Chondrocyte (in vitro differentiated cells): ENCODE data around the gene MRTFB. TPM values are rescaled to one million over a fixed set of nuclear protein-coding genes. Genes with fewer than 3 reads are reported as not detected.

ENCODE experiments used
- DNase-seq: peaks from one replicate; pipeline ENCODE4 v3.0.0; 2021; ENCODE audit warnings: mixed read lengths, low spot score
- H3K27ac Mint-ChIP-seq: one replicate; pipeline ENCODE4 v1.8.0; 2021; ENCODE audit warnings: mild to moderate bottlenecking, moderate library complexity, mixed read lengths; ENCODE audit not compliant: unreplicated experiment
- H3K27me3 Mint-ChIP-seq: 2 replicates; pipeline ENCODE4 v1.8.0; 2021; ENCODE audit warnings: low read depth, mixed read lengths
- H3K36me3 Mint-ChIP-seq: 2 replicates; pipeline ENCODE4 v1.8.0; 2021; ENCODE audit warnings: low read depth, mixed read lengths
- H3K4me1 Mint-ChIP-seq: 2 replicates; pipeline ENCODE4 v1.8.0; 2021; ENCODE audit warnings: low read depth, mild to moderate bottlenecking, mixed read lengths
- H3K4me3 Mint-ChIP-seq: one replicate; pipeline ENCODE4 v1.8.0; 2021; ENCODE audit warnings: mild to moderate bottlenecking, moderate library complexity, mixed read lengths; ENCODE audit not compliant: unreplicated experiment
- H3K9me3 Mint-ChIP-seq: 2 replicates; pipeline ENCODE4 v1.8.0; 2021; ENCODE audit warnings: low read depth, mixed read lengths
- CTCF ChIP-seq: fragments of 200-600 bp; sonication (generic); IDR thresholded peaks from 2 replicates; pipeline ENCODE4 v1.5.0; 2021; ENCODE audit warnings: antibody characterized with exemption, mild to moderate bottlenecking, moderate library complexity
- total RNA-seq: library from RNA; stranded (reverse); gene quantifications from 3 replicates; pipeline ENCODE4 v1.2.1, GENCODE V29; 2021

Gene MRTFB
- total RNA-seq, 1 donor from 2014 or later, result 32.2 TPM

DNA sequence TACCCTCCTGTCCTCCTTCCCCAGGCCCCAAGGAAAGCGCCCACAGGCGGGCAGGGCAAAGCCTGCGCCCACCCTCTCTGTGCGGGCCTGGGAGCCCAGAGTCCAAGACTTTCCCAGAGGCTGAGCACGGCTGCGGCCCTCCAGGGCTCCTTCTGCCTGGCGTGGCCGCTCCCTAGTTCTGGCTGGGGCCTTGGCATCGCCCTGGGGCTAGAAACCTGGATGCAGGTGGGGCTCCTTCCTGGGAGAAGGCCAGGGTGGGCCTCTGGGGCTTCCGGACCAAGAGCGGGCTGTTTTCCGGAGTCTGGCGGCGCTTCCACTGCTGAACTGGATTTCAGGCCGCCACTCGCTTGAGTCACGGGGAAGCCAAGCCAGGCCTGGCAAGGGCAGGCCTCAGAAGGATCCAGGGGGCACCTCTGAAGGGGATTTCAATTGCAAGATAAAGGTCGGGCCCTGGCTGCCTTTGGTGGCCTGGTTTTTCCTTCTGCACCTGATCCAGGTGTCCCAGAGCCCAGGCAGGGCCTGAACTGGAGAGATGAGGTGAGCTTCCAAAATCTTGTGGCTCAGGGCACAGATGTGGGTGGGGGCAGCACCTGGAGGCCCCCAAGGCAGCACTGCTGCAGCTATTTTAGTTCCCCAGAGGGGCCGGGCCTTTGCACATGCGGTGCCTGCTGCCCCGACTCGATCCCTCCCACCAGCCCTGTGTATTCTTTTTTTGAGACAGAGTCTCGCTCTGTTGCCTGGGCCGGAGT is 227.4 kb downstream of the MRTFB start:
- H3K36me3 Mint-ChIP-seq, result no peaks in the 10 kb centered on the region
- no peaks in the 10 kb centered on the region for H3K9me3 Mint-ChIP-seq
- no peak overlapping the region for H3K4me3 Mint-ChIP-seq
- H3K27me3 Mint-ChIP-seq, result no peaks in the 10 kb centered on the region
- TF ChIP-seq CTCF, result no peak
- no peak overlapping the region for H3K27ac Mint-ChIP-seq
- peaks cover 12% of the 10 kb centered on the region for H3K4me1 Mint-ChIP-seq
- DNase-seq, result no peak

DNA sequence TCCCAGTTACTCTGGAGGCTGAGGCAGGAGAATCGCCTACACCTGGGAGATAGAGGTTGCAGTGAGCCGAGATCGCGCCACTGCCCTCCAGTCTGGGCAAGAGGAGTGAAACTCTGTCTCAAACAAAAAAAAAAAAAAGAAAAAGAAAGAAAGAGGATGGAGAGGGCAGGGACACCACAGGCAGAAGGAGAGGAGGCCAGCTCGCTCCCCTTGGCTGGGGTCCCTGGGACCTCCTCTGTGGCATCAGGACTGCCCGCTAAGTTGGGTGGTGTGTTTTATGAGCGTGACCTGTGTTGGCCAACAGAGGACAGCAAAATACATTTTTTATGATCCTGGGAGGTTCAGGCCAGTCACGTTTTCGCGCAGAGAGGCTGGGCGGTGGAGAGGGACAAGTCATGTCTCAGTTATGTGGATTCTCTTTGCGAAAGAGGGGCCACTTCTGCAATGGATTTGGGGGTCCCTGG is 229.6 kb downstream of the MRTFB start:
- peak; percentile 81 for TF ChIP-seq CTCF
- DNase-seq, result no peak
- Mint-ChIP-seq H3K27me3 (no peaks in the 10 kb centered on the region), H3K36me3 (no peaks in the 10 kb centered on the region), H3K27ac (peak overlapping the region; percentile 88), H3K4me1 (peaks cover 33% of the 10 kb centered on the region), H3K4me3 (peak overlapping the region; percentile 72), H3K9me3 (no peaks in the 10 kb centered on the region)

- no peaks in the 10 kb centered on the region for H3K36me3 Mint-ChIP-seq
- peak overlapping the region; percentile 88 for H3K27ac Mint-ChIP-seq
- H3K4me3 Mint-ChIP-seq, result peak overlapping the region; percentile 72
- DNase-seq, result no peak
- peaks cover 40% of the 10 kb centered on the region for H3K4me1 Mint-ChIP-seq
- H3K27me3 Mint-ChIP-seq, result no peaks in the 10 kb centered on the region
- no peak for TF ChIP-seq CTCF
- no peaks in the 10 kb centered on the region for H3K9me3 Mint-ChIP-seq
These were observed 230.3 kb downstream of the MRTFB start for GRCh38 chr16:14301169-14302030.

GRCh38 chr16:14302031-14302398 is 230.9 kb downstream of the MRTFB start:
- DNase-seq, result no peak
- peak overlapping the region; percentile 63 for H3K27ac Mint-ChIP-seq
- H3K4me1 Mint-ChIP-seq, result peaks cover 46% of the 10 kb centered on the region
- no peaks in the 10 kb centered on the region for H3K9me3 Mint-ChIP-seq
- peak overlapping the region; percentile 87 for H3K4me3 Mint-ChIP-seq
- no peaks in the 10 kb centered on the region for H3K27me3 Mint-ChIP-seq
- H3K36me3 Mint-ChIP-seq, result no peaks in the 10 kb centered on the region
- TF ChIP-seq CTCF, result no peak

- no peak for TF ChIP-seq CTCF
- no peak for DNase-seq
- H3K9me3 Mint-ChIP-seq, result no peaks in the 10 kb centered on the region
- no peaks in the 10 kb centered on the region for H3K27me3 Mint-ChIP-seq
- H3K27ac Mint-ChIP-seq, result peak overlapping the region; percentile 73
- no peaks in the 10 kb centered on the region for H3K36me3 Mint-ChIP-seq
- peak overlapping the region; percentile 87 for H3K4me3 Mint-ChIP-seq
- peaks cover 51% of the 10 kb centered on the region for H3K4me1 Mint-ChIP-seq
These were observed 231.5 kb downstream of the MRTFB start for GRCh38 chr16:14302399-14303181.
